ENCODE data around the gene OR5T1.

The OR5T1 gene

GRCh38 chr11:56273854-56274253 lies at the start of gene OR5T1:
Gene OR5T1 (plus strand): TSS chr11:56274154. CDS start chr11:56275639, 1,485 bp downstream.
- ATAC-seq (replicated peaks; ENCODE audit: extremely low read depth, poor library complexity, severe bottlenecking) (no peak), DNase-seq (ENCODE audit: low spot score in 2 of 2) (no peak)
- Mint-ChIP-seq H3K27me3 (no peaks in the 10 kb centered on the region), H3K9me3 (peaks cover 18% of the 10 kb centered on the region), H3K4me3 (no peak within 1 kb of the TSS), H3K4me1 (no peaks in the 10 kb centered on the region), H3K27ac (ENCODE audit: low read depth) (no peak within 1 kb of the TSS), H3K36me3 (ENCODE audit: insufficient read depth) (no peaks in the 10 kb centered on the region)

GRCh38 chr11:56234155-56234554 lies 39.8 kb upstream of the OR5T1 start, which contains the start of gene OR5T2:
Gene OR5T2 (minus strand): TSS chr11:56234255. CDS start chr11:56233062, 1,193 bp downstream.
- no peak within 1 kb of the TSS for H3K4me3 Mint-ChIP-seq
- no peak for DNase-seq (ENCODE audit: low spot score in 2 of 2)
- no peak for ATAC-seq (replicated peaks; ENCODE audit: extremely low read depth, poor library complexity, severe bottlenecking)

GRCh38 chr11:56251954-56252353 lies 22.0 kb upstream of the OR5T1 start, which contains the start of gene OR5T3:
Gene OR5T3 (plus strand): TSS chr11:56252254. CDS start chr11:56252254, 0 bp downstream.
- no peak within 1 kb of the TSS for H3K4me3 Mint-ChIP-seq
- H3K27me3 Mint-ChIP-seq, result no peaks in the 10 kb centered on the region
- no peak for ATAC-seq (replicated peaks; ENCODE audit: extremely low read depth, poor library complexity, severe bottlenecking)

More at GRCh38 chr11:56234155-56234554, 39.8 kb upstream of the OR5T1 start, which contains the start of gene OR5T2:
- peaks cover 18% of the 10 kb centered on the region for H3K9me3 Mint-ChIP-seq
- no peaks in the 10 kb centered on the region for H3K4me1 Mint-ChIP-seq
- H3K36me3 Mint-ChIP-seq (ENCODE audit: insufficient read depth), result no peaks in the 10 kb centered on the region
- H3K27ac Mint-ChIP-seq (ENCODE audit: low read depth), result no peak within 1 kb of the TSS
- H3K27me3 Mint-ChIP-seq, result no peaks in the 10 kb centered on the region

GRCh38 chr11:56271092-56271491 lies 2.9 kb upstream of the OR5T1 start:
- no peaks in the 10 kb centered on the region for H3K27me3 Mint-ChIP-seq
- no peaks in the 10 kb centered on the region for H3K36me3 Mint-ChIP-seq (ENCODE audit: insufficient read depth)
- ATAC-seq (replicated peaks; ENCODE audit: extremely low read depth, poor library complexity, severe bottlenecking) (no peak), DNase-seq (ENCODE audit: low spot score in 2 of 2) (no peak)
- peaks cover 21% of the 10 kb centered on the region for H3K9me3 Mint-ChIP-seq
- H3K27ac Mint-ChIP-seq (ENCODE audit: low read depth), result no peak overlapping the region
- H3K4me1 Mint-ChIP-seq, result no peaks in the 10 kb centered on the region
- no peak overlapping the region for H3K4me3 Mint-ChIP-seq

More at GRCh38 chr11:56251954-56252353, 22.0 kb upstream of the OR5T1 start, which contains the start of gene OR5T3:
- no peaks in the 10 kb centered on the region for H3K36me3 Mint-ChIP-seq (ENCODE audit: insufficient read depth)
- H3K9me3 Mint-ChIP-seq, result peaks cover 20% of the 10 kb centered on the region
- H3K4me1 Mint-ChIP-seq, result no peaks in the 10 kb centered on the region
- no peak for DNase-seq (ENCODE audit: low spot score in 2 of 2)
- H3K27ac Mint-ChIP-seq (ENCODE audit: low read depth), result no peak within 1 kb of the TSS

GRCh38 chr11:56292154-56292553 lies 18.2 kb downstream of the OR5T1 start, which contains the start of gene OR8H1:
Gene OR8H1 (minus strand): TSS chr11:56292254. CDS start chr11:56291062, 1,192 bp downstream.
- Mint-ChIP-seq H3K4me1 (no peaks in the 10 kb centered on the region), H3K4me3 (no peak within 1 kb of the TSS), H3K27ac (ENCODE audit: low read depth) (no peak within 1 kb of the TSS), H3K9me3 (peaks cover 21% of the 10 kb centered on the region), H3K36me3 (ENCODE audit: insufficient read depth) (no peaks in the 10 kb centered on the region), H3K27me3 (no peaks in the 10 kb centered on the region)
- no peak for ATAC-seq (replicated peaks; ENCODE audit: extremely low read depth, poor library complexity, severe bottlenecking)
- no peak for DNase-seq (ENCODE audit: low spot score in 2 of 2)

GRCh38 chr11:56296898-56297297 lies 22.9 kb downstream of the OR5T1 start:
- no peak for DNase-seq (ENCODE audit: low spot score in 2 of 2)
- peaks cover 16% of the 10 kb centered on the region for H3K9me3 Mint-ChIP-seq
- H3K27ac Mint-ChIP-seq (ENCODE audit: low read depth), result no peak overlapping the region
- H3K4me3 Mint-ChIP-seq, result no peak overlapping the region
- no peaks in the 10 kb centered on the region for H3K4me1 Mint-ChIP-seq
- H3K27me3 Mint-ChIP-seq, result no peaks in the 10 kb centered on the region
- ATAC-seq (replicated peaks; ENCODE audit: extremely low read depth, poor library complexity, severe bottlenecking), result no peak
- H3K36me3 Mint-ChIP-seq (ENCODE audit: insufficient read depth), result no peaks in the 10 kb centered on the region

GRCh38 chr11:56307836-56308235 lies 33.9 kb downstream of the OR5T1 start:
- Mint-ChIP-seq H3K36me3 (ENCODE audit: insufficient read depth) (peaks cover 1% of the 10 kb centered on the region), H3K27ac (ENCODE audit: low read depth) (no peak overlapping the region), H3K27me3 (no peaks in the 10 kb centered on the region), H3K4me3 (no peak overlapping the region), H3K9me3 (peaks cover 43% of the 10 kb centered on the region), H3K4me1 (no peaks in the 10 kb centered on the region)
- ATAC-seq (replicated peaks; ENCODE audit: extremely low read depth, poor library complexity, severe bottlenecking) (no peak), DNase-seq (ENCODE audit: low spot score in 2 of 2) (no peak)

GRCh38 chr11:56314844-56315243 lies 40.9 kb downstream of the OR5T1 start, which contains the start of gene OR8K3:
Gene OR8K3 (plus strand): TSS chr11:56315144. CDS start chr11:56318307, 3,163 bp downstream.
- H3K4me3 Mint-ChIP-seq, result no peak within 1 kb of the TSS
- ATAC-seq (replicated peaks; ENCODE audit: extremely low read depth, poor library complexity, severe bottlenecking), result no peak

More at GRCh38 chr11:56314844-56315243, 40.9 kb downstream of the OR5T1 start, which contains the start of gene OR8K3:
- Mint-ChIP-seq H3K27me3 (no peaks in the 10 kb centered on the region), H3K27ac (ENCODE audit: low read depth) (no peak within 1 kb of the TSS), H3K36me3 (ENCODE audit: insufficient read depth) (no peaks in the 10 kb centered on the region), H3K9me3 (peaks cover 25% of the 10 kb centered on the region), H3K4me1 (no peaks in the 10 kb centered on the region)
- no peak for DNase-seq (ENCODE audit: low spot score in 2 of 2)
